ES-I3 (cell line): ENCODE results near the gene GPN2.
A peak's percentile ranks its signal among the peaks of the same experiment; 100 is the strongest.

ENCODE experiments used
- H3K36me3 ChIP-seq: 2 replicates; pipeline ENCODE4 v1.6.1; 2013; ENCODE audit warnings: mild to moderate bottlenecking, low read length, control low read depth, moderate library complexity; ENCODE audit not compliant: insufficient read depth
- H3K4me1 ChIP-seq: 2 replicates; pipeline ENCODE4 v1.6.1; 2013; ENCODE audit warnings: mild to moderate bottlenecking, control low read depth, low read length; ENCODE audit not compliant: insufficient read depth
- H3K9ac ChIP-seq: 2 replicates; pipeline ENCODE4 v1.6.1; 2013; ENCODE audit warnings: low read depth, mild to moderate bottlenecking, low read length, moderate library complexity
- H3K9me3 ChIP-seq: 2 replicates; pipeline ENCODE4 v1.6.1; 2013; ENCODE audit warnings: mild to moderate bottlenecking, low read length, moderate library complexity; ENCODE audit not compliant: control insufficient read depth, insufficient read depth

Gene GPN2

GRCh38 chr1:26889551-26890466 is at the start of gene GPN2:
Gene GPN2, minus strand, starts transcription at chr1:26890283. Its CDS starts 187 bp downstream, at chr1:26890096.
- peaks cover 10% of the 10 kb centered on the region; the same call in 1 of the 2 replicates for H3K36me3 ChIP-seq

GRCh38 chr1:26938659-26939025 is 48.6 kb upstream of the GPN2 start:
- Histone ChIP-seq H3K36me3 (peaks cover 22% of the 10 kb centered on the region), H3K4me1 (0 out of 2 replicates have a peak, but pooled peaks cover 4% of the 10 kb centered on the region), H3K9ac (no peak overlapping the region), H3K9me3 (no peaks in the 10 kb centered on the region)

More at GRCh38 chr1:26889551-26890466, at the start of gene GPN2:
- H3K9me3 ChIP-seq, result no peaks in the 10 kb centered on the region
- no peaks in the 10 kb centered on the region; the same call in 1 of the 2 replicates for H3K4me1 ChIP-seq
- H3K9ac ChIP-seq, result peak within 1 kb of the TSS; percentile 90

- H3K36me3 ChIP-seq, result peaks cover 17% of the 10 kb centered on the region
- H3K9me3 ChIP-seq, result no peaks in the 10 kb centered on the region
- H3K4me1 ChIP-seq, result 0 out of 2 replicates have a peak, but pooled peaks cover 4% of the 10 kb centered on the region
- no peak overlapping the region for H3K9ac ChIP-seq
Measured at GRCh38 chr1:26938004-26938658, 48.0 kb upstream of the GPN2 start.

DNA sequence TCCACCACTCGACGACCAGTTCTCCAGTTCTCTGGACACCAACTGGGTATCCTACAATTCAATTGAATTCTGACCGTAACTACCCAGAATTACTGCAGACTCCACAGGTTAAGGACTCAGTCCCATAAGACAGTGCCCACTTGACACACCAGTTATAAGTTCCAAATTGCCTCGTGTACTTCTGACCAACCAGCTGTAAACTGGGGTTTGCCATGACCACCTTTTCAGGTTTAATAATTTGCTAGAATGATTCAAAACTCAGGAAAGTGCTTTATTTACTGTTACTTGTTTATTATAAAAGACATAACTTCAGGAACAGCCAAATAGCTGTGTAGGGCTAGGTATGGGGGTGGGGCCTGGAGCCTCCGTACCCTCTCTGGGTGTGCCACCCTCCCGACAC is 46.7 kb upstream of the GPN2 start:
- H3K9me3 ChIP-seq, result no peaks in the 10 kb centered on the region
- H3K9ac ChIP-seq, result no peak overlapping the region
- peaks cover 8% of the 10 kb centered on the region; the same call in 1 of the 2 replicates for H3K36me3 ChIP-seq
- 0 out of 2 replicates have a peak, but pooled peaks cover 4% of the 10 kb centered on the region for H3K4me1 ChIP-seq

DNA sequence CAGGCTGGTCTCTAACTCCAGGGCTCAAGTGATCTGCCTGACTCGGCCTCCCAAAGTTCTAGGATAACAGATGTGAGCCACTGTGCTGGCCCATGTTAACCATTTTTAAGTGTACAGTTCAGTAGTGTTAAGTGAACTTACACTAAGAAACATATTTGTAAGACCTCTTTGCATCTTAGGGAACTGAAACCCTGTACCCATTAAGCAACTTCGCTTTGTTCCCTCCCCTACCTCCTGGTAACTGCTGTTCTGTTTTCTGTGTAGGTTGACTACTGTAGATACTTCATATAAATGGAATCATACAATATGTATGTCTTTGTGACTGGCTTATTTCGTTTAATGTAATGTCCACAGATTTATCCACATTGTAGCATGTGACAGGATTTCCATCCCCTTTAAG is 42.4 kb upstream of the GPN2 start:
- H3K9me3 ChIP-seq, result no peaks in the 10 kb centered on the region
- H3K9ac ChIP-seq, result no peak overlapping the region
- peaks cover 17% of the 10 kb centered on the region for H3K36me3 ChIP-seq
- 0 out of 2 replicates have a peak, but pooled peaks cover 4% of the 10 kb centered on the region for H3K4me1 ChIP-seq

- H3K9ac ChIP-seq, result no peak overlapping the region
- H3K9me3 ChIP-seq, result no peaks in the 10 kb centered on the region
- H3K4me1 ChIP-seq, result peaks cover 8% of the 10 kb centered on the region
- H3K36me3 ChIP-seq, result peaks cover 21% of the 10 kb centered on the region
Measured at GRCh38 chr1:26923711-26924110, 33.6 kb upstream of the GPN2 start.

DNA sequence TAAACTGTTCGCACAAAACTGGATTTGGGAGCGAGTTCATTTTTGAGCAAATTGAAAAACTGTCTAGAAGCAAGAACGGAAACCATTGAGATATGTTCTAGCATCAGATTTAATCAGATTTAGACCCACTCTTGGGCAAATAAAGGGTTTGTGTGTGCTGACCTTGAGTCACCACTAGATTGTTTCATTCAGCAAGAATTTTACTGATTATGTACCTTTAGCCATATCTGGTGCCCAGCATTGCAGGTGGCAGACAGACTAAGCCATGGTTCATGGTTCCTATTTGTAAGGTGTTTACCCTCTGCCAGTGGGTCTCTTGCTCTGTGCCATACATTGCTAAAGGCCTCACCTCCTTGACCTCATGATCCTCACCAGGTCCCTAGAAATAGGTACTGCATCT is 32.8 kb upstream of the GPN2 start:
- peaks cover 8% of the 10 kb centered on the region for H3K4me1 ChIP-seq
- H3K9ac ChIP-seq, result peak overlapping the region; percentile 66
- H3K36me3 ChIP-seq, result peaks cover 19% of the 10 kb centered on the region
- H3K9me3 ChIP-seq, result no peaks in the 10 kb centered on the region

GRCh38 chr1:26922431-26922729 is 32.3 kb upstream of the GPN2 start:
- peaks cover 8% of the 10 kb centered on the region for H3K4me1 ChIP-seq
- H3K36me3 ChIP-seq, result peaks cover 19% of the 10 kb centered on the region

DNA sequence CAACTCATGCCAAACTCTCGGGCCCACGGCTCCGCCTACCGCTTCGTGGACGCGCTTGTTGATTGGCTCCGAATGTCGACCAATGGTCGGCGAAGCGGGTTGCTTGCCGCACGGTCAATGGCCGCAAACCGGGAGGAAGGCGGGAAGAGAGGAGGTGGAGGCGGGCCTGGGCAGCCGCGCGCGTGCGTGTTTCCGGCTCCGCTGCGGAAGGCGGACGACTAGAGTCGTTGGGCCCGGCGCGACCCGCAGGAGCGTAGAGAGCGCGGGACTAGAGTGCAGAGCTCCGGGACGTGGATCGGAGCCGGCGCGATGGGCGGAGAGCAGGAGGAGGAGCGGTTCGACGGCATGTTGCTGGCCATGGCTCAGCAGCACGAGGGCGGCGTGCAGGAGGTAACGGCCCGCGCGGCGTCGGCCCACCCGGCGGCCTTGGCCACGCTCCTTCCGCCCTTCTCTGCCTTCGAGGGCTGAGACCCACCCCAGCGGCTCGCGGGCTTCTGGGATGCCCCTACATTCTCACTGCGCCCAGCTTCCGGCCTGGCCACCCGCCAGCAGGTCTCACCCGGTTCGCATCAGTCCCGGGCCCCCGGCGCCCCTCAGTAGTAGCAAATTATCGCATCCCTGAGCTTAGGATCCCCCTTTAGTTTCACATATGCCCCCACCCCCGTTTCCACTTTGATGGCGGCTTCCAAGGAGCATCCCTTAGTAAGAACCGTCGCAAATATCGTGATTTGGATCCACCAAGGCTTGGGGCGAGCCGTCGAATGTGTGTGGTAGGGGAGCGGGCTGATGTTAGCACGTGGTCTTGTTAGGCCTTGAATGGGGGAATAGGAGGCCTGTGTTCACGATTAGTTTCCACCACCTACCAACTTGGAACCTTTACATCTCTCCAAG is 31.7 kb upstream of the GPN2 start, which contains the start of gene NUDC:
Gene NUDC, plus strand, starts transcription at position 204 of the 891 bp plus-strand sequence. Its CDS starts 106 bp downstream, at position 310.
- no peaks in the 10 kb centered on the region for H3K9me3 ChIP-seq
- peaks cover 8% of the 10 kb centered on the region for H3K4me1 ChIP-seq
- peaks cover 19% of the 10 kb centered on the region for H3K36me3 ChIP-seq
- peak within 1 kb of the TSS; percentile 66 for H3K9ac ChIP-seq

More at GRCh38 chr1:26922431-26922729, 32.3 kb upstream of the GPN2 start:
- Histone ChIP-seq H3K9ac (peak overlapping the region; percentile 66), H3K9me3 (no peaks in the 10 kb centered on the region)

GRCh38 chr1:26921126-26921539 is 31.1 kb upstream of the GPN2 start:
- Histone ChIP-seq H3K9me3 (no peaks in the 10 kb centered on the region), H3K4me1 (peaks cover 8% of the 10 kb centered on the region), H3K36me3 (peaks cover 15% of the 10 kb centered on the region), H3K9ac (peak overlapping the region; percentile 66; the same call in 1 of the 2 replicates)

GRCh38 chr1:26915204-26915842 is 25.2 kb upstream of the GPN2 start:
- Histone ChIP-seq H3K4me1 (no peaks in the 10 kb centered on the region), H3K36me3 (no peaks in the 10 kb centered on the region; the same call in 1 of the 2 replicates), H3K9ac (no peak overlapping the region), H3K9me3 (no peaks in the 10 kb centered on the region)

- Histone ChIP-seq H3K9ac (no peak within 1 kb of the TSS), H3K9me3 (no peaks in the 10 kb centered on the region), H3K4me1 (no peaks in the 10 kb centered on the region), H3K36me3 (no peaks in the 10 kb centered on the region)
Measured at GRCh38 chr1:26913754-26914619, 23.9 kb upstream of the GPN2 start, which contains the start of gene NR0B2. Gene NR0B2, minus strand, starts transcription at chr1:26913975. Its CDS starts 35 bp downstream, at chr1:26913940.

GRCh38 chr1:26913389-26913753 is 23.3 kb upstream of the GPN2 start:
- Histone ChIP-seq H3K4me1 (no peaks in the 10 kb centered on the region), H3K36me3 (no peaks in the 10 kb centered on the region), H3K9me3 (no peaks in the 10 kb centered on the region), H3K9ac (no peak overlapping the region)
